HG03095 (cell line): ENCODE results near the gene PLD1.
"Not testable (repeated sequence)": the region's sequence is repeated elsewhere in the genome, so short reads cannot be mapped to it uniquely, and the experiment has no call there.

ENCODE experiments used
- ATAC-seq: cut with Tn5 transposase; IDR thresholded peaks from one replicate; pipeline ENCODE4 v1.9.1; 2021; ENCODE audit warnings: moderate library complexity; ENCODE audit not compliant: unreplicated experiment

The PLD1 gene

DNA sequence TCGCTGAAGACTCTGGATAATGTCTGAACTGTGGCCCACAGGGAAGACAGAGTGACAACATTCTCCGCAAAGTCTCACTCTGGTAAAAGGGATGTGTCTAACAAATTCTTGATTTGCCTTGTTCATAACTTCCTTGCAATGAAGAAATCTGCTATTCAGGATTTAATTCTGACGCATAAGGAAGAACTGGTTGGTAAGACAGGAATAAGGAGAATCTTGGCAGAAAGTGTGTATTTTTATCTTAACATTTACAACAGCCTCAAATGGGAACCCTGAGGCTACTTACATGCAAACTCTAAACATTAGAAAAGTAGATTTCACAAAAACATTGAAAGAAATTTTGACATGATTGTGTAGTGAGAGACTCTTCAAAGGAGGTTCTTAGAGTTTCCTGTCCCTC lies 10.8 kb upstream of the PLD1 start:
- no peak for ATAC-seq

DNA sequence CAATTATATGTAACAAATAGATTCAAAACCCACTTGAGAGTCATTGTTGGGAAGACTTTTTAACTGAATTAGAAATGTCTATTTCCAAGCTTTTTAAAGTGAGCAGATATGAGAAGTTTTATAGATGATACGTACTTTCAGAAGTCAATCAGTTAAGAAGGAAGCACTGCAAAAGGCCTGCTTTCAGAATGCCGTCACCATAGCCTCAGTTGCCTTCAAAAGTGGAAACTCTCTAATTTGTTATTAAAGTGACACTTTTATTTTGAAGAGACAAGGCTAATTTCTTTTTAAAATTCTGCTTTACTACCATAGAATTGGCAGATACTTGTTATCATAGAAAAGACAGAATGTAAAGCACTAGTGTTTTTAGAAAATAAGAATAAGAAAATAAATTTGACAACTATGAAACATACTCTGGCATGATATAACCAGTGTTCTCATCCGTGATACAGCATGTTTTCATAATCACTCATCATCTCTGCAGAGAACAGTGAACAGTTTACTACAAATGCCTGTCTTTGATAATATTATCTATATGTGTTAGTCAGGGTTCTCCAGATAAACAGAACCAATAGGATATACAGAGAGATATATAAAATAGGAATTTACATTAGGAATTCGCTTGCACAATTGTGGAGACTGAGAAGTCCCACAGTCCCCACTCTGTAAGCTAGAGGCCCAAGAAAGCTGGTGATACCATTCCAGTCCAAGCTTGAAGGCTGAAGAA lies 7.0 kb upstream of the PLD1 start:
- ATAC-seq: no peak

- no peak for ATAC-seq
These were observed 5.8 kb upstream of the PLD1 start for GRCh38 chr3:171815973-171816595.

- not testable (repeated sequence) for ATAC-seq
These were observed 4.4 kb upstream of the PLD1 start for GRCh38 chr3:171814662-171815061.

- peak; percentile 37 for ATAC-seq
These were observed 3.7 kb upstream of the PLD1 start for GRCh38 chr3:171813897-171814460.

DNA sequence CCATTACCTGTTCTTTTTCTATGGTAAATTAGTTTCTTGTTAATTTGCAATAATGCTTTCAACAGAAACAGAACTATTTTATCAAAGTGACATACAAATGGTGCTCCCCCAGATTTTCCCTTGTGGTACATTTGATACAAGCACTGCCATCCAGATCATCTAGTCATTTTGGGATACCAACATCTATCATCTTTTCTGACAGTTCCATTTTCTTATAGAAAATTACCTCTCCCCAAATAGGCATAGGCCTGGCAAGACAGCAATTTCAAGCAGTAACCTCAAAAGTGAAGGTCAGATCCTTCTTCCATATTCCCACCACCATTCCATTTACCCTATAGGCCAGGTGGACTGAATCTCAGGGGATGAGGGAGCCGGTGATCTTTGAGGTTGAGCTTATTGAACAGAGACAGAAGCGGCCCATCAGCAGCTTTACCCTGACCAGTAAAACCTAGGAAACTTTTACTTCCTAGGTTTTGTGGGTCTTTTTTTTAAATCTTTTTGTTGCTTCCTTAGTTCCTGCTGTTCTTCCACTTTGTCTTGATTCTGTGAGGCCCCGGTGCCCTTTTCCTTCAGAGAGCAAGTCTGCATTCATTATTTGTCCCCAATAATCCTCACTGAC lies 3.1 kb upstream of the PLD1 start:
- no peak for ATAC-seq

DNA sequence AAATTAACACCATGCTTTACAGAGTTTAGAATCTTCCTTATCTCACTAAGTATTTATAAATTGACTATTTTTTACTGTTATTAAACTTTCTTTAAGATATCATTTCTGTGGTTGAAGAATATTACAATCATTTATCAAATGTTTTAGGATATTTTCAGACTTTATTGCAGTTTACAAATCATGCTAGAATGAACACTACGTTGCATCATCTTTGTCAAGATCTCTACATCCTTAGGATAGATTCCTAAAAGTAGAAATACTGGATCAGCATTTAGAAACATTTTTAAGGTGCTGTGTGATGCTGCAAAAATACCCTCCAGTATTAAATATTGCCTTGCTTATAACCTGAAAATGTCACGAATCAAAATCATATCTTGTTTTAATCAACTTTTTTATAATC lies 2.5 kb upstream of the PLD1 start:
- no peak for ATAC-seq

DNA sequence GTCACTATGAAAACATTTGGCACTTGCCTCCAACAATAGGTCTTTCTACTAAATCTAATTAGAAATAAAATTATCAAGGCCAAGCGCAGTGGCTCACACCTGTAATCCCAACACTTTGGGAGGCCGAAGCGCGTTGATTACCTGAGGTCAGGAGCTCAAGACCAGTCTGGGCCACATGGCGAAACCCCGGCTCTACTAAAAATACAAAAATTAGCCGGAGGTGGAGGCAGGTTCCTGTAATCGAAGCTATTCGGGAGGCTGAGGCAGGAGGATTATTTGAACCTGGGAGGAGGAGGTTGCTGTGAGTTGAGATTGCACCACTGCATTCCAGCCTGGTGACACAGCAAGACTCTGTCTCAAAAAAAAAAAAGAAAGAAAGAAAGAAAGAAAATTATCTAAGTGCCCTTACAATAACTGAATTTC lies 1.6 kb upstream of the PLD1 start:
- ATAC-seq: no peak

- no peak for ATAC-seq
These were observed 1.1 kb upstream of the PLD1 start for GRCh38 chr3:171811295-171811912.

GRCh38 chr3:171810629-171811294 lies 479 bp upstream of the PLD1 start:
- ATAC-seq: no peak

- ATAC-seq: peak; percentile 31
These were observed 747 bp downstream of the PLD1 start for GRCh38 chr3:171809611-171809860.

DNA sequence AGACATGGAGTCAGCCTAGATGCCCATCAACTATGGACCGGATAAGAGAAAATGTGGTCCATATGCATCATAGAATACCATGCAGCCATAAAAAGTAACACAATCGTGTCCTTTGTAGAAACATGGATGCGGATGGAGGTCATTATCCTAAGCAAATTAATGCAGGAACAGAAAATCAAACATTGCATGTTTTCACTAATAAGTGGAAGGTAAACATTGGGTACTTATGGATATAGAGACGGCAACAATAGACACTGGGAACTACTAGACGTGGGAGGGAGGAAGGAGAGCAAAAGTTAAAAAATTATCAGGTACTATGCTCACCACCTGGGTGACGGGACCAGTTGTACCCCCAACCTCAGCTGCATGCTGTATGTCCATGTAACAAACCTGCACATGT lies 2.5 kb downstream of the PLD1 start:
- no peak for ATAC-seq

GRCh38 chr3:171807129-171807675 lies 3.1 kb downstream of the PLD1 start:
- ATAC-seq: no peak

DNA sequence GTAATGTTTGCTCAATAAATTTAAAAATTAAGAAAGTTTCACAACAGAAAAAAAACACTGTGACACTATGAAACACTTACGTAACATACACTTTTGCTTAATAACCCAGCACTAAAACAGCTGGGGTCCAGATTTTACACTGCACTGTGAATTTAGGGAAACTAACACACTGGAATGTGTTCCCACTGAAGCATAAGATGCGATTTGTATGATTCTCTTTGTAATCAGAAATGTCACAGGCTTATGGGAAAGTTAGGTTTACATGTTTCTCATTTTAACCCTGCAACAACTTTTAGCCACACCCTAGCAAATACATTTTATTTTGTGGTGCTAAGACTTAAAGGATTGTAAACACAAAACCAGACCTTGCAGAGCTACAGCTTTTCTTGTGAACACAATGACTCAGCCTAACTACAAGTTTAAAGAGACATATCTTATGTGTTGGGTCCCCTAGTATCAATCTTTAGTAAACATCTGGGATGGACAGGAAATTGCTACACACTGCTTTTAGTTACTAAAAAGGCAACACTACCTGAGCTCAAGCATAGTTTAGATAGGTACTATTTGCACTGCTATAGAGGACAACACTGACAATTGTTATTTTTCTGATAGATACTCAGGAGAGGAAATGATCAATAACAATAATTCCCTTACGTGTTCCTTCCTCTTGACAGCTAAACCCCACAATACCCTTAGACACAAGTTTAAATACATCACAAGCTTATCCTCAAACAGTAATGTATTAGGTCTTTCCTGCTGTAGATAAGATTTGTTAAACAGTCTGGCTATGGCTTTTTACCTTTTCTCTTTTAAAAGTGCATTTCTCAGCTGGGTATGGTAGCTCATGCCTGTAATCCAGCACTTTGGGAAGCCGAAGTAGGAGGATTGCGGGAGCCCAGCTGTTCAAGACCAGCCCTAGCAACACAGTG lies 3.8 kb downstream of the PLD1 start:
- ATAC-seq: no peak

DNA sequence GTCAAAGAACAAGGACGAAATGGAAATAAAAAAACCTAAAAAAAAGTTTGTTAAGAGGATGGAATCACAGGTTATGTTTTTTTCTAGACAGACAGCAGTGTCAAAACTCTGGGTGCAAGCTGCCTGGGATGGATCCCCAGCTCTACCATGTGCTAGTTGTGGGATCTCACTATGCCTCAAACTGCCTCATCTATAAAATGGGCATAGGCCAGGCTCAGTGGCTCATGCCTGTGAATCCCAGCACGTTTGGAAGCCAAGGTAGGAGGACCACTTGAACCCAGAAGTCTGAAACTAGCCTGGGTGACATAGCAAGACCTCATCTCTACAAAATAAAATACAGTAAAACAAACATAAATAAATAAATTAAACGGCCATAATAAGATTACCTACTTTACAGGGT lies 4.6 kb downstream of the PLD1 start:
- ATAC-seq: no peak

- no peak for ATAC-seq
These were observed 5.5 kb downstream of the PLD1 start for GRCh38 chr3:171804618-171805389.

GRCh38 chr3:171803044-171803443 lies 7.2 kb downstream of the PLD1 start:
- ATAC-seq: no peak

DNA sequence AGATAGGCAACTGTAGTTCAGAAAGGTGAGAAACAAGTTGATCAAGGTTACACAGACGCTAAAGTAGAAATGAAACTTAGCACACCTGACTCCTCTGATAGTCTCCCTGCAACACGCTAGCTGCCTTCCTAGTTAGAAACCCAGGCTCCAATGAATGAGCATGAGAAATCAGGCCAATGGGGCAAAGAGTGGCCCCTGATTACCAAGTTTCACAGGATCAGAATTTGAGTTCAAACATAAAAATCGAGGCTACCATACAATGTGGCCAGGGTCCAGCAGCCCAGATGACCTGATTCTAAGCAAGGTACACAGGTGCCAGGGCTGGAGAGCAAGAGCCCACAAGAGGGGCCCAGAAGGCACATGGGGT lies 7.7 kb downstream of the PLD1 start:
- no peak for ATAC-seq
